Liver (tissue), 9 donors: ENCODE results near the gene F2RL3. TPM values are rescaled to one million over a fixed set of nuclear protein-coding genes. Genes with fewer than 3 reads are reported as not detected.

ENCODE experiments used
- DNase-seq: peaks from one replicate; pipeline ENCODE4 v3.0.0-alpha.2; 2017; ENCODE audit warnings: low spot score
- H3K27ac ChIP-seq, 2 donors: one replicate each; pipeline ENCODE4 v1.7.0; 2013; ENCODE audit warnings: inconsistent platforms in 2 of 2, low read length in 2 of 2, control low read depth in 1 of 2, low read depth in 1 of 2, mild to moderate bottlenecking in 1 of 2
- H3K27me3 ChIP-seq, 4 donors: one replicate each; pipeline versions ENCODE4 v1.6.1 to v1.7.0; 2013; ENCODE audit warnings: low read length in 3 of 4, inconsistent platforms in 1 of 4, mild to moderate bottlenecking in 1 of 4, moderate library complexity in 1 of 4; ENCODE audit not compliant: control insufficient read depth in 4 of 4, insufficient read depth in 4 of 4
- H3K36me3 ChIP-seq, 4 donors: one replicate each; pipeline versions ENCODE4 v1.6.1 to v1.7.0; 2013; ENCODE audit warnings: low read length in 3 of 4, mild to moderate bottlenecking in 3 of 4, low read depth in 1 of 4, moderate library complexity in 1 of 4; ENCODE audit not compliant: control insufficient read depth in 4 of 4, insufficient read depth in 3 of 4
- H3K4me1 ChIP-seq, 4 donors: one replicate each; pipeline versions ENCODE4 v1.6.1 to v1.7.0; 2013; ENCODE audit warnings: low read length in 3 of 4, mild to moderate bottlenecking in 3 of 4, moderate library complexity in 1 of 4; ENCODE audit not compliant: control insufficient read depth in 4 of 4, insufficient read depth in 4 of 4
- H3K4me3 ChIP-seq, 3 donors: one replicate each; pipeline versions ENCODE4 v1.6.1 to v1.7.0; 2013; ENCODE audit warnings: low read length in 3 of 3, control low read depth in 1 of 3, low read depth in 1 of 3, mild to moderate bottlenecking in 1 of 3
- H3K9ac ChIP-seq, 2 donors: one replicate each; pipeline ENCODE4 v1.7.0; 2013; ENCODE audit warnings: low read length in 2 of 2, mild to moderate bottlenecking in 2 of 2, moderate library complexity in 2 of 2, control low read depth in 1 of 2, low read depth in 1 of 2
- H3K9me3 ChIP-seq, 4 donors: one replicate each; pipeline versions ENCODE4 v1.6.1 to v1.7.0; 2013; ENCODE audit warnings: low read length in 3 of 4; ENCODE audit not compliant: control insufficient read depth in 4 of 4
- ATF3 ChIP-seq: IDR thresholded peaks from 2 replicates; pipeline ENCODE4 v1.6.1; 2016; ENCODE audit warnings: antibody characterized with exemption
- CTCF ChIP-seq: fragments of 150-350 bp; IDR thresholded peaks from 2 replicates; pipeline ENCODE4 v1.5.1; 2017; ENCODE audit warnings: improper control_type of control experiment, low read depth, low read length; ENCODE audit not compliant: missing input control
- EGR1 ChIP-seq, 2 donors: IDR thresholded peaks; 2 replicates each; pipeline ENCODE4 v1.6.1; 2016 to 2018; ENCODE audit warnings: antibody characterized with exemption in 2 of 2, low read depth in 2 of 2
- FOXA1 ChIP-seq: IDR thresholded peaks from 2 replicates; pipeline ENCODE4 v1.6.1; 2016; ENCODE audit warnings: antibody characterized with exemption
- FOXA2 ChIP-seq: IDR thresholded peaks from 2 replicates; pipeline ENCODE4 v1.6.1; 2016; ENCODE audit warnings: antibody characterized with exemption
- GABPA ChIP-seq, 2 donors: IDR thresholded peaks in 1 of 2; conservative IDR thresholded peaks in 1 of 2; 2 replicates each; pipeline ENCODE4 v1.6.1; 2016; ENCODE audit warnings: antibody characterized with exemption in 2 of 2, mild to moderate bottlenecking in 1 of 2, moderate library complexity in 1 of 2
- HNF4G ChIP-seq: IDR thresholded peaks from 2 replicates; pipeline ENCODE4 v1.6.1; 2016; ENCODE audit warnings: antibody characterized with exemption
- JUND ChIP-seq, 2 donors: IDR thresholded peaks; 2 replicates each; pipeline ENCODE4 v1.6.1; 2016; ENCODE audit warnings: antibody characterized with exemption in 2 of 2
- MAX ChIP-seq: IDR thresholded peaks from 2 replicates; pipeline ENCODE4 v1.6.1; 2016; ENCODE audit warnings: antibody characterized with exemption
- NR2F2 ChIP-seq: IDR thresholded peaks from 2 replicates; pipeline ENCODE4 v1.6.1; 2016; ENCODE audit warnings: antibody characterized with exemption
- RAD21 ChIP-seq, 2 donors: IDR thresholded peaks; 2 replicates each; pipeline ENCODE4 v1.6.1; 2016; ENCODE audit warnings: antibody characterized with exemption in 2 of 2, mild to moderate bottlenecking in 2 of 2
- REST ChIP-seq: IDR thresholded peaks from 2 replicates; pipeline ENCODE4 v1.6.1; 2016; ENCODE audit warnings: antibody characterized with exemption, mild to moderate bottlenecking
- RXRA ChIP-seq, 2 donors: IDR thresholded peaks; 2 replicates each; pipeline ENCODE4 v1.6.1; 2017 to 2018; ENCODE audit warnings: antibody characterized with exemption in 2 of 2, mild to moderate bottlenecking in 1 of 2
- SP1 ChIP-seq: IDR thresholded peaks from 2 replicates; pipeline ENCODE4 v1.6.1; 2018; ENCODE audit warnings: antibody characterized with exemption, mild to moderate bottlenecking
- TAF1 ChIP-seq: conservative IDR thresholded peaks from 2 replicates; pipeline ENCODE4 v1.6.1; 2016; ENCODE audit warnings: antibody characterized with exemption, mild to moderate bottlenecking
- YY1 ChIP-seq: IDR thresholded peaks from 2 replicates; pipeline ENCODE4 v1.6.1; 2016; ENCODE audit warnings: antibody characterized with exemption, mild to moderate bottlenecking
- ZBTB33 ChIP-seq: IDR thresholded peaks from 2 replicates; pipeline ENCODE4 v1.6.1; 2016; ENCODE audit warnings: antibody characterized with exemption
- WGBS: extraction: QIAGEN DNeasy Blood & Tissue Kit; methylation state at CpG from one replicate; pipeline ENCODE4 v1.1.7; 2013; 5-methylcytosine and 5-hydroxymethylcytosine counted together
- polyA plus RNA-seq, 2 donors: library from polyadenylated mRNA; stranded (reverse) in 1 of 2; unstranded in 1 of 2; fragments of 200-250 nt in 1 of 2; fragments of >200 nt in 1 of 2; fragmentation: Nextera tagmentation in 1 of 2; extraction: Ambion mirVana in 1 of 2; gene quantifications; one replicate each; pipeline versions ENCODE4 v1.2.1 to v1.2.3, GENCODE V29; 2013 to 2015
- total RNA-seq, 2 donors: library from RNA; depleted of rRNA; stranded (reverse); fragments of >200 nt; gene quantifications; one replicate each; pipeline ENCODE4 v1.2.3, GENCODE V29; 2014
- donor health status: healthy.
- donor health status: healthy.
- donor health status: healthy.
- donor health status: healthy.
- donor health status: healthy.

The F2RL3 gene
- total and polyA plus RNA-seq, 4 donors, result 0.08 to 1.6 (median 0.20) TPM

GRCh38 chr19:16917401-16917800 is 28.6 kb downstream of the F2RL3 start:
- no peak overlapping the region for H3K27ac ChIP-seq
- no peaks in the 10 kb centered on the region for H3K27me3 ChIP-seq
- no peak for DNase-seq
- no peak overlapping the region for H3K9ac ChIP-seq
- TF ChIP-seq CTCF (no peak), FOXA1 (no peak), EGR1 (IDR thresholded peaks at IDR 0.05; ENCODE audit: low read depth in 2 of 2) (no peak), GABPA (IDR thresholded peaks at IDR 0.05 in 1 of 2, conservative IDR thresholded peaks at IDR 0.05 in 1 of 2) (no peak), REST (no peak), NR2F2 (no peak), RAD21 (IDR thresholded peaks at IDR 0.05) (no peak), HNF4G (no peak), SP1 (no peak), ZBTB33 (no peak), JUND (IDR thresholded peaks at IDR 0.05) (no peak), ATF3 (no peak), FOXA2 (no peak), RXRA (IDR thresholded peaks at IDR 0.05) (no peak), MAX (no peak)
- H3K4me3 ChIP-seq, result no peak overlapping the region
- H3K4me1 ChIP-seq, result no peaks in the 10 kb centered on the region
- H3K9me3 ChIP-seq, result peaks cover 11 to 32% (median 22%) of the 10 kb centered on the region in 4 donors
- H3K36me3 ChIP-seq, result no peaks in the 10 kb centered on the region
- WGBS, result 92% methylated on average over 7 of the region's 7 CpGs

GRCh38 chr19:16919496-16919895 is 30.7 kb downstream of the F2RL3 start:
- no peaks in the 10 kb centered on the region for H3K4me1 ChIP-seq
- no peak overlapping the region for H3K4me3 ChIP-seq
- no peaks in the 10 kb centered on the region for H3K27me3 ChIP-seq
- H3K9me3 ChIP-seq, result peaks cover 2 to 16% (median 8%) of the 10 kb centered on the region in 4 donors
- no peaks in the 10 kb centered on the region for H3K36me3 ChIP-seq
- no peak for DNase-seq
- no peak overlapping the region for H3K9ac ChIP-seq
- no peak overlapping the region for H3K27ac ChIP-seq
- WGBS, result 85% methylated on average over 4 of the region's 4 CpGs
- TF ChIP-seq SP1, result no peak
- TF ChIP-seq EGR1 (IDR thresholded peaks at IDR 0.05; ENCODE audit: low read depth in 2 of 2), result no peak
- TF ChIP-seq FOXA1, result no peak
- no peak for TF ChIP-seq MAX
- TF ChIP-seq HNF4G, result no peak
- TF ChIP-seq NR2F2, result no peak
- TF ChIP-seq YY1, result no peak
- no peak for TF ChIP-seq JUND (IDR thresholded peaks at IDR 0.05)
- TF ChIP-seq ZBTB33, result no peak
- TF ChIP-seq TAF1, result no peak
- no peak for TF ChIP-seq RAD21 (IDR thresholded peaks at IDR 0.05)
- TF ChIP-seq CTCF, result no peak
- no peak for TF ChIP-seq FOXA2
